K562 (cell line): ENCODE results near the gene OST4. TPM values are rescaled to one million over a fixed set of nuclear protein-coding genes. Genes with fewer than 3 reads are reported as not detected.
A peak's percentile ranks its signal among the peaks of the same experiment; 100 is the strongest.

Experiments
- CBFA2T3 ChIP-seq: fragments of 450-650 bp; IDR thresholded peaks from 2 replicates; pipeline ENCODE4 v1.6.1; 2017
- ELF1 ChIP-seq: fragments of 200-800 bp; sonication (Bioruptor generic); IDR thresholded peaks from 2 replicates; pipeline ENCODE4 v1.6.1; 2016; ENCODE audit warnings: missing genetic modification characterization, missing compliant biosample characterization
- FOXA3 ChIP-seq, 2 experiments: fragments of 450-650 bp in 1 of 2; sonication (generic) in 1 of 2; formaldehyde crosslinking; IDR thresholded peaks in 1 of 2; conservative IDR thresholded peaks in 1 of 2; 2 replicates each; pipeline versions ENCODE4 v1.4.0 to v1.8.0; 2020 to 2022; ENCODE audit warnings: mild to moderate bottlenecking in 2 of 2, missing genetic modification reagents in 1 of 2
- GABPB1 ChIP-seq: sonication (generic); formaldehyde crosslinking; IDR thresholded peaks from 2 replicates; pipeline ENCODE4 v1.8.0; 2022; ENCODE audit warnings: mild to moderate bottlenecking, missing genetic modification reagents
- GATA2 ChIP-seq: sonication (generic); formaldehyde crosslinking; IDR thresholded peaks from 2 replicates; pipeline ENCODE4 v1.4.0; 2020; ENCODE audit warnings: mild to moderate bottlenecking, missing genetic modification reagents
- MCM7 ChIP-seq, 2 experiments: fragments of 450-650 bp; IDR thresholded peaks; 2 replicates each; pipeline ENCODE4 v1.6.1; 2016 to 2018
- SPI1 ChIP-seq: IDR thresholded peaks from 2 replicates; pipeline ENCODE4 v1.6.1; 2011; ENCODE audit warnings: low read depth, low read length, control low read depth, borderline replicate concordance
- YY1 ChIP-seq, 3 experiments: IDR thresholded peaks; 2 replicates each; pipeline ENCODE4 v1.6.1; 2011; ENCODE audit warnings: low read length in 2 of 3, mild to moderate bottlenecking in 2 of 3, moderate library complexity in 2 of 3, borderline replicate concordance in 1 of 3, control low read depth in 1 of 3, low read depth in 1 of 3; ENCODE audit not compliant: insufficient read depth in 3 of 3, insufficient replicate concordance in 2 of 3, control insufficient read depth in 1 of 3, insufficient read length in 1 of 3; ENCODE audit errors: extremely low read depth in 1 of 3
- ZKSCAN1 ChIP-seq: fragments of 150-350 bp; IDR thresholded peaks from 2 replicates; pipeline ENCODE4 v1.6.1; 2016; ENCODE audit warnings: low read depth, low read length
- ZNF134 ChIP-seq: fragments of 250-450 bp; sonication (Bioruptor Pico); conservative IDR thresholded peaks from 2 replicates; pipeline ENCODE4 v1.4.0; 2020
- ZNF57 ChIP-seq: fragments of 450-650 bp; formaldehyde crosslinking; IDR thresholded peaks from 2 replicates; pipeline ENCODE4 v1.4.0; 2020; ENCODE audit warnings: mild to moderate bottlenecking, moderate library complexity
- polyA plus RNA-seq, 8 experiments: library from polyadenylated mRNA; depleted of rRNA in 4 of 8; stranded (reverse) in 5 of 8; unstranded in 3 of 8; fragments of >200 nt; fragmentation: Nextera tagmentation in 2 of 8; fragmentation: Illumina TruSeq in 1 of 8; extraction: Ambion mirVana in 2 of 8; extraction: Trizol in 1 of 8; gene quantifications; 2 replicates each; pipeline versions ENCODE4 v1.2.1 to v1.2.3, GENCODE V29; 2011 to 2014; ENCODE audit warnings: inconsistent platforms in 1 of 8, missing spikeins in 1 of 8
- total RNA-seq, 7 experiments: library from RNA; depleted of rRNA in 6 of 7; stranded (reverse); fragments of >200 nt in 6 of 7; fragmentation: Illumina TruSeq in 2 of 7; extraction: Trizol in 2 of 7; gene quantifications; 2 replicates each; pipeline versions ENCODE4 v1.2.1 to v1.2.3, GENCODE V29; 2011 to 2021; ENCODE audit warnings: low replicate concordance in 1 of 7
- TF ChIP-seq, protein P1 (sequence below), 2 experiments: fragments of 450-650 bp; formaldehyde crosslinking in 1 of 2; IDR thresholded peaks; 2 replicates each; pipeline versions ENCODE4 v1.4.0 to v1.6.1; 2014 to 2020; ENCODE audit warnings: mild to moderate bottlenecking in 2 of 2, borderline replicate concordance in 1 of 2, low read depth in 1 of 2
- TF ChIP-seq, protein P2 (sequence below): fragments of 250-450 bp; sonication (Bioruptor Pico); IDR thresholded peaks from 2 replicates; pipeline ENCODE4 v1.9.0; 2021; ENCODE audit warnings: mild to moderate bottlenecking, inconsistent platforms
- TF ChIP-seq, protein P3 (sequence below), 3 experiments: fragments of 200-800 bp in 1 of 3; sonication (Bioruptor generic) in 1 of 3; sonication (generic) in 1 of 3; formaldehyde crosslinking in 1 of 3; IDR thresholded peaks; 2 replicates each; pipeline versions ENCODE4 v1.6.1 to v1.8.0; 2016 to 2022; ENCODE audit warnings: mild to moderate bottlenecking in 2 of 3, missing compliant biosample characterization in 2 of 3, missing genetic modification characterization in 2 of 3, missing genetic modification reagents in 1 of 3

The OST4 gene
- total and polyA plus RNA-seq, 9 of the 15 experiments (the other 6 are each of a cell fraction or from before 2014, with no cell fraction given): 186 to 1,155 (median 355) TPM

DNA sequence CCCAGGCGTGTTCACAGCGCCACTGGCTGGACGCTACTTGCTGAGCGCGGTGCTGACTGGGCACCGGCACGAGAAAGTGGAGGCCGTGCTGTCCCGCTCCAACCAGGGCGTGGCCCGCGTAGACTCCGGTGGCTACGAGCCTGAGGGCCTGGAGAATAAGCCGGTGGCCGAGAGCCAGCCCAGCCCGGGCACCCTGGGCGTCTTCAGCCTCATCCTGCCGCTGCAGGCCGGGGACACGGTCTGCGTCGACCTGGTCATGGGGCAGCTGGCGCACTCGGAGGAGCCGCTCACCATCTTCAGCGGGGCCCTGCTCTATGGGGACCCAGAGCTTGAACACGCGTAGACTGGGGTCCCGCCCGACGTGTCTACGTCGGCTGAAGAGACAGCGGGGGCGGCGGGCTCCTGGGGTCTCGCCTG lies 14.2 kb upstream of the OST4 start (continued):
- TF ChIP-seq, protein P1, sequence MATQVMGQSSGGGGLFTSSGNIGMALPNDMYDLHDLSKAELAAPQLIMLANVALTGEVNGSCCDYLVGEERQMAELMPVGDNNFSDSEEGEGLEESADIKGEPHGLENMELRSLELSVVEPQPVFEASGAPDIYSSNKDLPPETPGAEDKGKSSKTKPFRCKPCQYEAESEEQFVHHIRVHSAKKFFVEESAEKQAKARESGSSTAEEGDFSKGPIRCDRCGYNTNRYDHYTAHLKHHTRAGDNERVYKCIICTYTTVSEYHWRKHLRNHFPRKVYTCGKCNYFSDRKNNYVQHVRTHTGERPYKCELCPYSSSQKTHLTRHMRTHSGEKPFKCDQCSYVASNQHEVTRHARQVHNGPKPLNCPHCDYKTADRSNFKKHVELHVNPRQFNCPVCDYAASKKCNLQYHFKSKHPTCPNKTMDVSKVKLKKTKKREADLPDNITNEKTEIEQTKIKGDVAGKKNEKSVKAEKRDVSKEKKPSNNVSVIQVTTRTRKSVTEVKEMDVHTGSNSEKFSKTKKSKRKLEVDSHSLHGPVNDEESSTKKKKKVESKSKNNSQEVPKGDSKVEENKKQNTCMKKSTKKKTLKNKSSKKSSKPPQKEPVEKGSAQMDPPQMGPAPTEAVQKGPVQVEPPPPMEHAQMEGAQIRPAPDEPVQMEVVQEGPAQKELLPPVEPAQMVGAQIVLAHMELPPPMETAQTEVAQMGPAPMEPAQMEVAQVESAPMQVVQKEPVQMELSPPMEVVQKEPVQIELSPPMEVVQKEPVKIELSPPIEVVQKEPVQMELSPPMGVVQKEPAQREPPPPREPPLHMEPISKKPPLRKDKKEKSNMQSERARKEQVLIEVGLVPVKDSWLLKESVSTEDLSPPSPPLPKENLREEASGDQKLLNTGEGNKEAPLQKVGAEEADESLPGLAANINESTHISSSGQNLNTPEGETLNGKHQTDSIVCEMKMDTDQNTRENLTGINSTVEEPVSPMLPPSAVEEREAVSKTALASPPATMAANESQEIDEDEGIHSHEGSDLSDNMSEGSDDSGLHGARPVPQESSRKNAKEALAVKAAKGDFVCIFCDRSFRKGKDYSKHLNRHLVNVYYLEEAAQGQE (IDR thresholded peaks at IDR 0.05; ENCODE audit: borderline replicate concordance): peak; percentile 75
- TF ChIP-seq, protein P1 (CRISPR knock-in tag; IDR thresholded peaks at IDR 0.05; ENCODE audit: low read depth): no peak
- no peak for TF ChIP-seq SPI1
- TF ChIP-seq, protein P2, sequence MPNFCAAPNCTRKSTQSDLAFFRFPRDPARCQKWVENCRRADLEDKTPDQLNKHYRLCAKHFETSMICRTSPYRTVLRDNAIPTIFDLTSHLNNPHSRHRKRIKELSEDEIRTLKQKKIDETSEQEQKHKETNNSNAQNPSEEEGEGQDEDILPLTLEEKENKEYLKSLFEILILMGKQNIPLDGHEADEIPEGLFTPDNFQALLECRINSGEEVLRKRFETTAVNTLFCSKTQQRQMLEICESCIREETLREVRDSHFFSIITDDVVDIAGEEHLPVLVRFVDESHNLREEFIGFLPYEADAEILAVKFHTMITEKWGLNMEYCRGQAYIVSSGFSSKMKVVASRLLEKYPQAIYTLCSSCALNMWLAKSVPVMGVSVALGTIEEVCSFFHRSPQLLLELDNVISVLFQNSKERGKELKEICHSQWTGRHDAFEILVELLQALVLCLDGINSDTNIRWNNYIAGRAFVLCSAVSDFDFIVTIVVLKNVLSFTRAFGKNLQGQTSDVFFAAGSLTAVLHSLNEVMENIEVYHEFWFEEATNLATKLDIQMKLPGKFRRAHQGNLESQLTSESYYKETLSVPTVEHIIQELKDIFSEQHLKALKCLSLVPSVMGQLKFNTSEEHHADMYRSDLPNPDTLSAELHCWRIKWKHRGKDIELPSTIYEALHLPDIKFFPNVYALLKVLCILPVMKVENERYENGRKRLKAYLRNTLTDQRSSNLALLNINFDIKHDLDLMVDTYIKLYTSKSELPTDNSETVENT (CRISPR knock-in tag): no peak
- no peak for TF ChIP-seq FOXA3 (CRISPR knock-in tag; conservative IDR thresholded peaks at IDR 0.05 in 1 of 2, IDR thresholded peaks at IDR 0.05 in 1 of 2)
- TF ChIP-seq GATA2: no peak
- no peak for TF ChIP-seq MCM7 (IDR thresholded peaks at IDR 0.05)
- TF ChIP-seq, protein P3, sequence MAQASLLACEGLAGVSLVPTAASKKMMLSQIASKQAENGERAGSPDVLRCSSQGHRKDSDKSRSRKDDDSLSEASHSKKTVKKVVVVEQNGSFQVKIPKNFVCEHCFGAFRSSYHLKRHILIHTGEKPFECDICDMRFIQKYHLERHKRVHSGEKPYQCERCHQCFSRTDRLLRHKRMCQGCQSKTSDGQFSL (CRISPR knock-in tag; IDR thresholded peaks at IDR 0.05): no peak
- TF ChIP-seq, protein P3 (tag; IDR thresholded peaks at IDR 0.05): 0 out of 4 replicates have a peak, but pooled peaks of 1 of the 2 experiments have one; percentile 32
- no peak for TF ChIP-seq CBFA2T3
- TF ChIP-seq GABPB1 (CRISPR knock-in tag): no peak
- TF ChIP-seq ZKSCAN1: no peak
- no peak for TF ChIP-seq ZNF57
- TF ChIP-seq ZNF134 (CRISPR knock-in tag): no peak
- TF ChIP-seq ELF1: no peak
- TF ChIP-seq YY1 (IDR thresholded peaks at IDR 0.05; ENCODE audit: borderline replicate concordance in 1 of 3, control insufficient read depth in 1 of 3, extremely low read depth in 1 of 3, insufficient read depth in 3 of 3, insufficient read length in 1 of 3, insufficient replicate concordance in 2 of 3, low read depth in 1 of 3, low read length in 2 of 3): peak in 1 of 3 experiments; percentile 25
